GM12878 (cell line): Measurements from ENCODE around the gene MAP3K6. TPM values are rescaled to one million over a fixed set of nuclear protein-coding genes. Genes with fewer than 3 reads are reported as not detected.

Experiments used
- ATAC-seq: fragments of 200-7000 bp; cut with Tn5 transposase; 3 replicates; pipeline ENCODE4 v1.9.1; 2020; ENCODE audit warnings: mild to moderate bottlenecking, moderate library complexity
- BruUV-seq: library from RNA; stranded (reverse); fragments of 400-500 nt; replicated peaks from 2 replicates; lab custom pipeline; 2021; lab: Mats Ljungman, UMichigan
- CTCF ChIA-PET: fragments of 300-600 bp; sonication (Branson Sonifier 250); formaldehyde crosslinking; extraction: SDS; loops from one replicate; lab custom pipeline; 2021; ENCODE audit warnings: inconsistent platforms; lab: Yijun Ruan, JAX
- POLR2A ChIA-PET: fragments of 350-600 bp; formaldehyde crosslinking; extraction: SDS; loops from one replicate; lab custom pipeline; 2021; ENCODE audit warnings: inconsistent platforms; lab: Charles Lee
- RAD21 ChIA-PET: fragments of 300-600 bp; sonication (Branson Sonifier 250); formaldehyde crosslinking; loops from one replicate; lab custom pipeline; 2023; ENCODE audit warnings: antibody characterized with exemption; ENCODE audit not compliant: unreplicated experiment; lab: Charles Lee
- SMC1A ChIA-PET: fragments of 300-600 bp; sonication (Branson Sonifier 250); formaldehyde crosslinking; loops from one replicate; lab custom pipeline; 2023; ENCODE audit not compliant: unreplicated experiment, uncharacterized antibody; lab: Charles Lee
- DNase-seq: peaks from one replicate; pipeline ENCODE4 v3.0.0-alpha.2; 2011; ENCODE audit warnings: low read depth, low spot score
- FAIRE-seq: peaks from 3 replicates; lab custom pipeline; 2011; peaks lifted over from hg19 to GRCh38; lab: Jason Lieb, UNC
- H2AFZ ChIP-seq: 2 replicates; pipeline ENCODE4 v1.6.0; 2011; ENCODE audit warnings: low read depth, low read length, control low read depth; ENCODE audit not compliant: control insufficient read depth
- H3K27ac ChIP-seq: 2 replicates; pipeline ENCODE4 v1.5.1; 2011; ENCODE audit warnings: control low read depth; ENCODE audit not compliant: control insufficient read depth, insufficient read depth
- H3K27me3 ChIP-seq, 2 experiments: replicated peaks in 1 of 2; 2 replicates each; pipeline versions ENCODE4 v1.6.0 to v1.6.1; 2011; ENCODE audit warnings: low read length in 1 of 2; ENCODE audit not compliant: control insufficient read depth in 2 of 2, insufficient read depth in 2 of 2
- H3K36me3 ChIP-seq, 2 experiments: 2 replicates each; pipeline ENCODE4 v1.5.1; 2011; ENCODE audit warnings: low read length in 1 of 2; ENCODE audit not compliant: control insufficient read depth in 2 of 2, insufficient read depth in 2 of 2
- H3K4me1 ChIP-seq: 2 replicates; pipeline ENCODE4 v1.6.1; 2011; ENCODE audit warnings: mild to moderate bottlenecking, low read length, moderate library complexity, mixed read lengths; ENCODE audit not compliant: control insufficient read depth, insufficient read depth
- H3K4me2 ChIP-seq: 2 replicates; pipeline ENCODE4 v1.6.0; 2011; ENCODE audit warnings: control low read depth; ENCODE audit not compliant: control insufficient read depth, insufficient read depth
- H3K4me3 ChIP-seq: fragments of 200-600 bp; sonication (generic); 2 replicates; pipeline ENCODE4 v1.5.1; 2016
- H3K79me2 ChIP-seq: 2 replicates; pipeline ENCODE4 v1.6.0; 2011; ENCODE audit warnings: low read length; ENCODE audit not compliant: control insufficient read depth, insufficient read depth
- H3K9ac ChIP-seq: 2 replicates; pipeline ENCODE4 v1.8.0; 2011; ENCODE audit warnings: low read length, control low read depth, mixed read lengths; ENCODE audit not compliant: control insufficient read depth, insufficient read depth
- H3K9me3 ChIP-seq: replicated peaks from 3 replicates; pipeline ENCODE4 v1.5.1; 2011; ENCODE audit warnings: mild to moderate bottlenecking, low read length; ENCODE audit not compliant: control insufficient read depth, insufficient read depth
- H4K20me1 ChIP-seq: 2 replicates; pipeline ENCODE4 v1.6.0; 2011; ENCODE audit not compliant: control insufficient read depth, insufficient read depth
- CBX3 ChIP-seq: fragments of 200-600 bp; sonication (generic); IDR thresholded peaks from 2 replicates; pipeline ENCODE4 v1.6.1; 2016; ENCODE audit warnings: low read depth, borderline replicate concordance
- CEBPB ChIP-seq, 2 experiments: fragments of 150-350 bp in 1 of 2; IDR thresholded peaks; 2 replicates each; pipeline ENCODE4 v1.6.1; 2012 to 2014; ENCODE audit warnings: low read depth in 2 of 2, low read length in 2 of 2, borderline replicate concordance in 1 of 2, inconsistent platforms in 1 of 2
- ESRRA ChIP-seq: IDR thresholded peaks from 2 replicates; pipeline ENCODE4 v1.6.1; 2012; ENCODE audit warnings: mild to moderate bottlenecking, low read length, improper control_type of control experiment
- SMAD5 ChIP-seq: IDR thresholded peaks from 2 replicates; pipeline ENCODE4 v1.6.1; 2016; ENCODE audit warnings: antibody characterized with exemption, low read depth
- SUZ12 ChIP-seq: fragments of 200-600 bp; sonication (generic); IDR thresholded peaks from one replicate; pipeline ENCODE4 v1.6.1; 2018; ENCODE audit warnings: antibody characterized with exemption, mild to moderate bottlenecking; ENCODE audit not compliant: unreplicated experiment
- YY1 ChIP-seq: IDR thresholded peaks from 2 replicates; pipeline ENCODE4 v1.6.1; 2011; ENCODE audit warnings: low read depth, mild to moderate bottlenecking, low read length
- WGBS: methylation state at CpG from one replicate; pipeline ENCODE4 v1.1.6; 2016; ENCODE audit warnings: low lambda C conversion rate; ENCODE audit not compliant: insufficient replicate concordance, insufficient coverage; ENCODE audit errors: missing lambda C conversion rate; 5-methylcytosine and 5-hydroxymethylcytosine counted together
- in situ Hi-C: fragments of 300-500 bp; cut with MboI; formaldehyde crosslinking; loops from 9 replicates; pipeline ENCODE4 v1.14.3; 2018; ENCODE audit warnings: mixed read lengths
- intact Hi-C: fragments of 100-400 bp; cut with micrococcal nuclease; formaldehyde crosslinking; loops from one replicate; pipeline ENCODE4 v1.14.2; 2022; ENCODE audit not compliant: unreplicated experiment
- polyA plus RNA-seq, 11 experiments: library from polyadenylated mRNA; depleted of rRNA in 4 of 11; unstranded in 6 of 11; stranded (reverse) in 5 of 11; fragments of >200 nt; fragmentation: Nextera tagmentation in 4 of 11; fragmentation: Illumina TruSeq in 1 of 11; extraction: Ambion mirVana in 4 of 11; extraction: Trizol in 1 of 11; gene quantifications; 1 replicate in 1 of 11; 2 replicates in 10 of 11; pipeline versions ENCODE4 v1.2.1 to v1.2.3, GENCODE V29; 2011 to 2016; ENCODE audit warnings: inconsistent platforms in 2 of 11, missing spikeins in 2 of 11, low read depth in 1 of 11
- total RNA-seq, 4 experiments: library from RNA; depleted of rRNA in 3 of 4; stranded (reverse); fragments of >200 nt in 3 of 4; fragmentation: Illumina TruSeq in 1 of 4; extraction: Trizol in 1 of 4; gene quantifications; 2 replicates each; pipeline versions ENCODE4 v1.2.1 to v1.2.3, GENCODE V29; 2013 to 2021
- TF ChIP-seq, protein P1 (sequence below): fragments of 450-650 bp; IDR thresholded peaks from 2 replicates; pipeline ENCODE4 v1.6.1; 2017; ENCODE audit warnings: antibody characterized with exemption, mild to moderate bottlenecking, moderate library complexity
- TF ChIP-seq, protein P2 (sequence below): fragments of 450-650 bp; formaldehyde crosslinking; IDR thresholded peaks from 2 replicates; pipeline ENCODE4 v1.4.0; 2022; ENCODE audit warnings: mild to moderate bottlenecking, moderate library complexity
- TF ChIP-seq, protein P3 (sequence below): fragments of 450-650 bp; IDR thresholded peaks from 2 replicates; pipeline ENCODE4 v1.6.1; 2017; ENCODE audit warnings: mild to moderate bottlenecking, moderate library complexity
- TF ChIP-seq, protein P4 (sequence below): fragments of 450-650 bp; IDR thresholded peaks from 2 replicates; pipeline ENCODE4 v1.6.1; 2017; ENCODE audit warnings: borderline replicate concordance

MAP3K6 gene
- total and polyA plus RNA-seq, 10 of the 15 experiments (the other 5 are each of a cell fraction or from before 2014, with no cell fraction given) = 0.15 to 3.4 (median 1.2) TPM; not detected in 1

DNA sequence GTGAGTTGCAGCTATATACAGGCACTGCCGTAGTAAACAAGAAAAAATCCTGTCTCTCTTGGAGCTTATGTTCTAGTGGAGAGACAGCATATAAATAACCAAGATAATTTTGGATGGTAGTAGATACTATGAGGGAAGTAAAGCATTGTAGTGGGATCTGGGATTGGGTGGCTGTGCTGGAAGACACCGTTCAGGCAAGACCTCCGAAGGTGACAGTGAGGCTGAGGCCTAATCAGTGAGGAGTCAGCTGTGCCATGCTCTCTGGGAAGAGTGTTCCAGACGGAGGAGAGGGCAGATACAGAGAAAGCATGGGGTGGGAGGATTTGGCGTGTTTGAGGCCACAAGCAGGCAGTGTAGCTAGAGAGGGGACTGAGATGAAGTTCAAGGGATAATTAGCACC lies 38.8 kb downstream of the MAP3K6 start (continued):
- TF ChIP-seq, protein P1, sequence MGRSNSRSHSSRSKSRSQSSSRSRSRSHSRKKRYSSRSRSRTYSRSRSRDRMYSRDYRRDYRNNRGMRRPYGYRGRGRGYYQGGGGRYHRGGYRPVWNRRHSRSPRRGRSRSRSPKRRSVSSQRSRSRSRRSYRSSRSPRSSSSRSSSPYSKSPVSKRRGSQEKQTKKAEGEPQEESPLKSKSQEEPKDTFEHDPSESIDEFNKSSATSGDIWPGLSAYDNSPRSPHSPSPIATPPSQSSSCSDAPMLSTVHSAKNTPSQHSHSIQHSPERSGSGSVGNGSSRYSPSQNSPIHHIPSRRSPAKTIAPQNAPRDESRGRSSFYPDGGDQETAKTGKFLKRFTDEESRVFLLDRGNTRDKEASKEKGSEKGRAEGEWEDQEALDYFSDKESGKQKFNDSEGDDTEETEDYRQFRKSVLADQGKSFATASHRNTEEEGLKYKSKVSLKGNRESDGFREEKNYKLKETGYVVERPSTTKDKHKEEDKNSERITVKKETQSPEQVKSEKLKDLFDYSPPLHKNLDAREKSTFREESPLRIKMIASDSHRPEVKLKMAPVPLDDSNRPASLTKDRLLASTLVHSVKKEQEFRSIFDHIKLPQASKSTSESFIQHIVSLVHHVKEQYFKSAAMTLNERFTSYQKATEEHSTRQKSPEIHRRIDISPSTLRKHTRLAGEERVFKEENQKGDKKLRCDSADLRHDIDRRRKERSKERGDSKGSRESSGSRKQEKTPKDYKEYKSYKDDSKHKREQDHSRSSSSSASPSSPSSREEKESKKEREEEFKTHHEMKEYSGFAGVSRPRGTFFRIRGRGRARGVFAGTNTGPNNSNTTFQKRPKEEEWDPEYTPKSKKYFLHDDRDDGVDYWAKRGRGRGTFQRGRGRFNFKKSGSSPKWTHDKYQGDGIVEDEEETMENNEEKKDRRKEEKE = no peak
- TF ChIP-seq YY1 = no peak

DNA sequence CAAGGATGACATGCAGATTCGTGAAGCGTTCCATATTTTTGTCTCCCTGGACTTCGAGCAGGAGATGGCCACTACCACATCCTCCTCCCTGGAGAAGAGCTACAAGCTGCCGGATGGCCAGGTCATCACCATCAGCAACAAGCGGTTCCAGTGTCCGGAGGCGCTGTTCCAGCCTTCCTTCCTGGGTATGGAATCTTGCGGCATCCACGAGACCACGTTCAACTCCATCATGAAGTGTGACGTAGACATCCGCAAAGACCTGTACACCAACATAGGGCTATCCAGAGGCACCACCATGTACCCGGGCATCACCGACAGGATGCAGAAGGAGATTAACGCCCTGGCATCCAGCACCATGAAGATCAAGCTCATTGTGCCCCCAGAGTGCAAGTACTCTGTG lies 41.5 kb downstream of the MAP3K6 start:
- no peaks in the 10 kb centered on the region; the same call in 1 of the 2 replicates for H4K20me1 ChIP-seq
- H2AFZ ChIP-seq = no peak overlapping the region
- H3K4me3 ChIP-seq = no peak overlapping the region
- H3K79me2 ChIP-seq = peaks cover 52% of the 10 kb centered on the region
- no peak for DNase-seq
- H3K4me1 ChIP-seq = no peaks in the 10 kb centered on the region
- no peak for FAIRE-seq
- POLR2A ChIA-PET = no interaction called here
- RAD21 ChIA-PET = no interaction called here
- H3K36me3 ChIP-seq = peaks cover 6 to 17% of the 10 kb centered on the region in 2 experiments
- WGBS = 99% methylated on average over 15 of the region's 15 CpGs
- no TSS peak for BruUV-seq
- SMC1A ChIA-PET = interaction anchor here (1.4 to 1.5 kb wide), 2 partner anchors 40 to 41 kb away, joined by 3 read pairs; partner anchors contain the start of gene MAP3K6
- no peak for ATAC-seq
- no peak overlapping the region for H3K9ac ChIP-seq
- intact Hi-C loops (loop anchor here (10.0 kb wide), 1 partner anchor 340 kb away; no protein-coding TSS in a partner anchor), in situ Hi-C loops (no loop called here)
- CTCF ChIA-PET = interaction anchor here (1.2 to 2.2 kb wide), 2 partner anchors 28 to 65 kb away, joined by 3 to 10 read pairs; no protein-coding TSS in a partner anchor
- TF ChIP-seq CEBPB (IDR thresholded peaks at IDR 0.05; ENCODE audit: borderline replicate concordance in 1 of 2, low read depth in 2 of 2, low read length in 2 of 2) (no peak), SMAD5 (no peak), SUZ12 (no peak), CBX3 (no peak), ESRRA (no peak)
- TF ChIP-seq, protein P2, sequence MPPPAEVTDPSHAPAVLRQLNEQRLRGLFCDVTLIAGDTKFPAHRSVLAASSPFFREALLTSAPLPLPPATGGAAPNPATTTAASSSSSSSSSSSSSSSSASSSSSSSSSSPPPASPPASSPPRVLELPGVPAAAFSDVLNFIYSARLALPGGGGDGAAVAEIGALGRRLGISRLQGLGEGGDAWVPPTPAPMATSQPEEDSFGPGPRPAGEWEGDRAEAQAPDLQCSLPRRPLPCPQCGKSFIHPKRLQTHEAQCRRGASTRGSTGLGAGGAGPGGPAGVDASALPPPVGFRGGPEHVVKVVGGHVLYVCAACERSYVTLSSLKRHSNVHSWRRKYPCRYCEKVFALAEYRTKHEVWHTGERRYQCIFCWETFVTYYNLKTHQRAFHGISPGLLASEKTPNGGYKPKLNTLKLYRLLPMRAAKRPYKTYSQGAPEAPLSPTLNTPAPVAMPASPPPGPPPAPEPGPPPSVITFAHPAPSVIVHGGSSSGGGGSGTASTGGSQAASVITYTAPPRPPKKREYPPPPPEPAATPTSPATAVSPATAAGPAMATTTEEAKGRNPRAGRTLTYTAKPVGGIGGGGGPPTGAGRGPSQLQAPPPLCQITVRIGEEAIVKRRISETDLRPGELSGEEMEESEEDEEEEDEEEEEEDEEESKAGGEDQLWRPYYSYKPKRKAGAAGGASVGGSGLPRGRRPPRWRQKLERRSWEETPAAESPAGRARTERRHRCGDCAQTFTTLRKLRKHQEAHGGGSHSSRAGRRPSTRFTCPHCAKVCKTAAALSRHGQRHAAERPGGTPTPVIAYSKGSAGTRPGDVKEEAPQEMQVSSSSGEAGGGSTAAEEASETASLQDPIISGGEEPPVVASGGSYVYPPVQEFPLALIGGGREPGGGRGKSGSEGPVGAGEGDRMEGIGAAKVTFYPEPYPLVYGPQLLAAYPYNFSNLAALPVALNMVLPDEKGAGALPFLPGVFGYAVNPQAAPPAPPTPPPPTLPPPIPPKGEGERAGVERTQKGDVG = no peak
- TF ChIP-seq, protein P3, sequence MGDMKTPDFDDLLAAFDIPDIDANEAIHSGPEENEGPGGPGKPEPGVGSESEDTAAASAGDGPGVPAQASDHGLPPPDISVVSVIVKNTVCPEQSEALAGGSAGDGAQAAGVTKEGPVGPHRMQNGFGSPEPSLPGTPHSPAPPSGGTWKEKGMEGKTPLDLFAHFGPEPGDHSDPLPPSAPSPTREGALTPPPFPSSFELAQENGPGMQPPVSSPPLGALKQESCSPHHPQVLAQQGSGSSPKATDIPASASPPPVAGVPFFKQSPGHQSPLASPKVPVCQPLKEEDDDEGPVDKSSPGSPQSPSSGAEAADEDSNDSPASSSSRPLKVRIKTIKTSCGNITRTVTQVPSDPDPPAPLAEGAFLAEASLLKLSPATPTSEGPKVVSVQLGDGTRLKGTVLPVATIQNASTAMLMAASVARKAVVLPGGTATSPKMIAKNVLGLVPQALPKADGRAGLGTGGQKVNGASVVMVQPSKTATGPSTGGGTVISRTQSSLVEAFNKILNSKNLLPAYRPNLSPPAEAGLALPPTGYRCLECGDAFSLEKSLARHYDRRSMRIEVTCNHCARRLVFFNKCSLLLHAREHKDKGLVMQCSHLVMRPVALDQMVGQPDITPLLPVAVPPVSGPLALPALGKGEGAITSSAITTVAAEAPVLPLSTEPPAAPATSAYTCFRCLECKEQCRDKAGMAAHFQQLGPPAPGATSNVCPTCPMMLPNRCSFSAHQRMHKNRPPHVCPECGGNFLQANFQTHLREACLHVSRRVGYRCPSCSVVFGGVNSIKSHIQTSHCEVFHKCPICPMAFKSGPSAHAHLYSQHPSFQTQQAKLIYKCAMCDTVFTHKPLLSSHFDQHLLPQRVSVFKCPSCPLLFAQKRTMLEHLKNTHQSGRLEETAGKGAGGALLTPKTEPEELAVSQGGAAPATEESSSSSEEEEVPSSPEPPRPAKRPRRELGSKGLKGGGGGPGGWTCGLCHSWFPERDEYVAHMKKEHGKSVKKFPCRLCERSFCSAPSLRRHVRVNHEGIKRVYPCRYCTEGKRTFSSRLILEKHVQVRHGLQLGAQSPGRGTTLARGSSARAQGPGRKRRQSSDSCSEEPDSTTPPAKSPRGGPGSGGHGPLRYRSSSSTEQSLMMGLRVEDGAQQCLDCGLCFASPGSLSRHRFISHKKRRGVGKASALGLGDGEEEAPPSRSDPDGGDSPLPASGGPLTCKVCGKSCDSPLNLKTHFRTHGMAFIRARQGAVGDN = no peak
- TF ChIP-seq, protein P4, sequence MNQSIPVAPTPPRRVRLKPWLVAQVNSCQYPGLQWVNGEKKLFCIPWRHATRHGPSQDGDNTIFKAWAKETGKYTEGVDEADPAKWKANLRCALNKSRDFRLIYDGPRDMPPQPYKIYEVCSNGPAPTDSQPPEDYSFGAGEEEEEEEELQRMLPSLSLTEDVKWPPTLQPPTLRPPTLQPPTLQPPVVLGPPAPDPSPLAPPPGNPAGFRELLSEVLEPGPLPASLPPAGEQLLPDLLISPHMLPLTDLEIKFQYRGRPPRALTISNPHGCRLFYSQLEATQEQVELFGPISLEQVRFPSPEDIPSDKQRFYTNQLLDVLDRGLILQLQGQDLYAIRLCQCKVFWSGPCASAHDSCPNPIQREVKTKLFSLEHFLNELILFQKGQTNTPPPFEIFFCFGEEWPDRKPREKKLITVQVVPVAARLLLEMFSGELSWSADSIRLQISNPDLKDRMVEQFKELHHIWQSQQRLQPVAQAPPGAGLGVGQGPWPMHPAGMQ = no peak
- no peaks in the 10 kb centered on the region for H3K9me3 ChIP-seq
- no peak overlapping the region for H3K4me2 ChIP-seq
- H3K27ac ChIP-seq = no peak overlapping the region
- H3K27me3 ChIP-seq = no peaks in the 10 kb centered on the region
